ENCODE data around the gene HMCN1.

HMCN1 gene

DNA sequence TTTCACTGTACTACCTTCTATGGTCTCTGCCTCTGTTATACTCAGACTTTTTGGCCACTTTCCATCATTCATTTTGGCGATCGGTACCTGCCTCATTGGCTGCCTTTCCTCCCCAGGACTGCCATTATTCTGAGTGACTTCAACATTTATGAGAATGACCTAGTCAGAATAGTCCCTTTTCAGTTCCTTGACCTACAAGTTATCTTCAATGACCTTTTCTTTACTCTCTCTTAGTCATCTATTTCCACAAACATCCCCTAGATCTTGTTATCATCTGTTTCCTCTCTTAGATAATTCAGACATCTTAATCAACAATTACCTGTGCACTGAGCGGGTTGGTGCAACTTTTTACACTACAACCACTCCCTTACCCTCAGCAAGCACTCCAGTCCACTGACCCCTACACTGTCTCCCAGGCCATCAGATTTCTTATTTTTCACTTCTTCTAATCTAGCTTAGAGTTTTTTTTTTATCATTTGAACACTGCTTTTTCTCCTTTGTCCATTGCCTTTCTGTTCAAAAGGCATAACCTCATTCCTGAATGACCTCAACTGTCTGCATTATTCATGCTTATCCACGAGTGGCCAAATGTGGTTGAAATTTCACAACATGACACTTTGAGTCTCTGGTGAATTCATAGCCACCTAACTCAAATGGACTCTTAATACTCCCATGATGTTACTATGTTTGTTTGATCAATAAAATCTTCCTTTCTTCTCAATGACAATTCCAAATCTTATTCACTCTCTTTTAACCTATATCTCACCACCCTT, 112.7 kb downstream of the HMCN1 start:
- Mint-ChIP-seq H3K27me3 (no peaks in the 10 kb centered on the region), H3K4me3 (no peak overlapping the region), H3K4me1 (no peaks in the 10 kb centered on the region), H3K36me3 (ENCODE audit: insufficient read depth) (no peaks in the 10 kb centered on the region), H3K27ac (ENCODE audit: low read depth) (no peak overlapping the region), H3K9me3 (no peaks in the 10 kb centered on the region)
- ATAC-seq (replicated peaks; ENCODE audit: extremely low read depth, poor library complexity, severe bottlenecking) (no peak), DNase-seq (ENCODE audit: low spot score in 2 of 2) (no peak)

DNA sequence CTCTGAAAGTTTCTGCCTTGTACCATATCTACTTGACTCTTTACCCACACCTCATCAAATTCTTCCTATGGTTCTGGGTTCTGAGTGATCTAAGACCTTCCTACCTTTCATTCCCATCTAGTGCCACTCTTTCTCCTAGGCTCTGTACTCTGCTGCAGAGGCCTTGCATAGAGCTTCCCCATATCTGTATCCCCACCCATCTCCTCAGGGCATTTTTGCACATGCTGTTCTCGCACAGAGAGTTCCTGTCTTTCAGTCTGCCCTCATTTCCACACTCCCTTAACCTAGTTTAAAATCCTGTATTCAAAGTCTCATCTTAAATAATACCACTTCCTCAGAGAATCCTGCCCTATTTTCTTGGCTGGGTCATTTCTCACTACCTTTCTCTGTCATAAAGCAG, 114.8 kb downstream of the HMCN1 start:
- DNase-seq (ENCODE audit: low spot score in 2 of 2) (no peak), ATAC-seq (replicated peaks; ENCODE audit: extremely low read depth, poor library complexity, severe bottlenecking) (no peak)
- Mint-ChIP-seq H3K36me3 (ENCODE audit: insufficient read depth) (no peaks in the 10 kb centered on the region), H3K9me3 (no peaks in the 10 kb centered on the region), H3K4me3 (no peak overlapping the region), H3K4me1 (no peaks in the 10 kb centered on the region), H3K27me3 (no peaks in the 10 kb centered on the region), H3K27ac (ENCODE audit: low read depth) (no peak overlapping the region)

DNA sequence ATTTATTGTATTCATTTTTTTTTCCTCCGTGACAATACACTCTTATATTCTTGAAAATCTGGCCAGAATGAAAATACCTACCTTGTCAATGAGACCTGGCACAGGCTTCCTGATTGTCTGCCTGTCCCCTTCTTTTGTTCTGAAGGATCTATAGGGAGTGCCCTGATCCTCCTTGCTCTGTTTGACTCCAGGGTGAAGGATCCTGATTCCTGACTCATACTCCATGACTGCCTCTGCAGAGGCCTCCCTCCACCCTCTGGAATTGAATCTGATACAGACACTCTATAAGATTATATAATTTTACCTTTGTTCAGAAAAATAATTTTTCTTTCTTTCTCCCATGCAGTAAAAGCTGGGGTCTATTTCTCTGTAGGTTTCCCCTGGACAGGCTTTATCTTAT, 116.2 kb downstream of the HMCN1 start:
- no peak overlapping the region for H3K27ac Mint-ChIP-seq (ENCODE audit: low read depth)
- no peak for ATAC-seq (replicated peaks; ENCODE audit: extremely low read depth, poor library complexity, severe bottlenecking)
- no peaks in the 10 kb centered on the region for H3K36me3 Mint-ChIP-seq (ENCODE audit: insufficient read depth)
- no peaks in the 10 kb centered on the region for H3K9me3 Mint-ChIP-seq
- no peaks in the 10 kb centered on the region for H3K4me1 Mint-ChIP-seq
- H3K27me3 Mint-ChIP-seq: no peaks in the 10 kb centered on the region
- DNase-seq (ENCODE audit: low spot score in 2 of 2): no peak
- H3K4me3 Mint-ChIP-seq: no peak overlapping the region

DNA sequence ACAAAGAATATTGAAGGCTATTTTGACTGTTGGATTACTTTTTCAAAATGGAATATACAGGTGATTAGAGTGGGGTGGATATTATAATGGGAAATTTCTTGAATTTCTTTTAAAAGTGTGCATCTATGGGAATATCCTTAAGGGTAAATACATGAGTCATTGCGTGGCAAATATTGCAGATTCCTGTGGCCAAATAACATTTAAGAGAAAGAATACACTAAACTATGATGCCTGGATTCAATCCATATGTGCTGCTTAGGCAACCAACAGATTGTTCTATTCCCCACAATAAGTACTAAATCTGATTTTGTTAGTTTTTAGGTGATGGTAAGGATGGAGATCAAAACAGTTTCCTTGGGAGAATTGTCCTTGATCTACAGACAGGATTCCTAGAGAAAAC, 119.5 kb downstream of the HMCN1 start:
- ATAC-seq (replicated peaks; ENCODE audit: extremely low read depth, poor library complexity, severe bottlenecking) (no peak), DNase-seq (ENCODE audit: low spot score in 2 of 2) (no peak)
- Mint-ChIP-seq H3K27me3 (no peaks in the 10 kb centered on the region), H3K36me3 (ENCODE audit: insufficient read depth) (no peaks in the 10 kb centered on the region), H3K9me3 (no peaks in the 10 kb centered on the region), H3K4me3 (no peak overlapping the region), H3K27ac (ENCODE audit: low read depth) (no peak overlapping the region), H3K4me1 (no peaks in the 10 kb centered on the region)

DNA sequence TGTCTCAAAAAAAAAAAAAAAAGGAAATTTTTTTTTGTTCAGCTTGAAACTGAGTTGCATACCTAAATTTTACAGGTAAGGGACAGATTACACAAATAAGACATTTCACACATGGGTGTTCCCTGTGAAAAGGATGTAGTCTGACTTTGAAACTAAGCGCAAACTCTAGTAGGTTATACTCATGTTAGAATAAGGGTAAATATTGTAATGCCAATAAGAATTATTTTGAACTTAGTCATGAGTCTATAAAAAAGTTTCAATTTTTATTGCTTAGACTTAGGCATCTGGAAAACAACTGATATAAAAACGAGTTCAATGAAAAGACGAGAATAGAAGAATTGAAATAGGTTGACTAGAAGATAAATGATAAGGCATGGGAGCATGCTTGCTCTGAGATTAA, 122.3 kb downstream of the HMCN1 start:
- no peak for DNase-seq (ENCODE audit: low spot score in 2 of 2)
- Mint-ChIP-seq H3K4me1 (no peaks in the 10 kb centered on the region), H3K27ac (ENCODE audit: low read depth) (no peak overlapping the region), H3K36me3 (ENCODE audit: insufficient read depth) (no peaks in the 10 kb centered on the region), H3K9me3 (no peaks in the 10 kb centered on the region), H3K27me3 (peaks cover 4% of the 10 kb centered on the region), H3K4me3 (no peak overlapping the region)
- ATAC-seq (replicated peaks; ENCODE audit: extremely low read depth, poor library complexity, severe bottlenecking): no peak

DNA sequence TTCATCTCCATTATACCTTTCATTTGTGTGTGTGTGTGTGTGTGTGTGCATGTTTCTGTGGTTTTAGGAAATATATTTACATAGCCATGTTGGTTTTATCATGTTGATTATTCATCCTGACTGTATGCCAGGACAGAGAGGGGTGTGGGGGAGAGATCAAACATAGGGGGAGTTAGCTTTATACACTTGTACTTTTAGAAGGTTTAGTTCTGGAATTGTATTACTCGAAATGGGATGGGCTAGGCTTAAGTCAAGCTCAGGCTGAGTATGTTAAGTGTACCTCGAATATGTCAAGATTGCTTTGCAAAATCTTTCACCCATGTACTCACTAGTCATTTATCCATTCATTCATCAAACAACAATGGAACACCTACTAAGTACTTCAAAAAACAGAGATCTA, 123.3 kb downstream of the HMCN1 start:
- ATAC-seq (replicated peaks; ENCODE audit: extremely low read depth, poor library complexity, severe bottlenecking) (no peak), DNase-seq (ENCODE audit: low spot score in 2 of 2) (no peak)
- Mint-ChIP-seq H3K36me3 (ENCODE audit: insufficient read depth) (no peaks in the 10 kb centered on the region), H3K4me3 (no peak overlapping the region), H3K27ac (ENCODE audit: low read depth) (no peak overlapping the region), H3K4me1 (no peaks in the 10 kb centered on the region), H3K27me3 (peaks cover 11% of the 10 kb centered on the region), H3K9me3 (no peaks in the 10 kb centered on the region)

DNA sequence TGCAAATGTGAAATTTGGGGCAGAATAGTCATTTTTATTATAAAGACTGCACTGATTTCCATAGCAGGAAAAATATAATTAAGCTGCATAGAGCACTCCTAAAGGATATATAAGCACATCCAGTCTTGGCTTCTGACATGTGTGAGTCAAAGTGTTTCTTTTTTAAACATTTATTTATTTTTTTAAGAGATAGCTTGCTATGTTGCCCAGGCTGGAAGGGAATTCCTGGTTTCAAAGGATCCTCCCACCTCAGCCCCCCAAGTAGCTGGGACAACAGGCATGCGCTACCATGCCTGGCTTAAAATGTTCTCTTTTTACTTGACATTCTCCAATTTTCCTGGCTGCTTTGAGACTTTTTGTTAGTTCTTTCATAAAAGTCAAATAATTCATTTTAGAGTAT, 126.1 kb downstream of the HMCN1 start:
- H3K27ac Mint-ChIP-seq (ENCODE audit: low read depth): no peak overlapping the region
- DNase-seq (ENCODE audit: low spot score in 2 of 2) (no peak), ATAC-seq (replicated peaks; ENCODE audit: extremely low read depth, poor library complexity, severe bottlenecking) (no peak)
- no peak overlapping the region for H3K4me3 Mint-ChIP-seq
- H3K36me3 Mint-ChIP-seq (ENCODE audit: insufficient read depth): no peaks in the 10 kb centered on the region
- peaks cover 11% of the 10 kb centered on the region for H3K27me3 Mint-ChIP-seq
- H3K9me3 Mint-ChIP-seq: no peaks in the 10 kb centered on the region
- H3K4me1 Mint-ChIP-seq: no peaks in the 10 kb centered on the region

DNA sequence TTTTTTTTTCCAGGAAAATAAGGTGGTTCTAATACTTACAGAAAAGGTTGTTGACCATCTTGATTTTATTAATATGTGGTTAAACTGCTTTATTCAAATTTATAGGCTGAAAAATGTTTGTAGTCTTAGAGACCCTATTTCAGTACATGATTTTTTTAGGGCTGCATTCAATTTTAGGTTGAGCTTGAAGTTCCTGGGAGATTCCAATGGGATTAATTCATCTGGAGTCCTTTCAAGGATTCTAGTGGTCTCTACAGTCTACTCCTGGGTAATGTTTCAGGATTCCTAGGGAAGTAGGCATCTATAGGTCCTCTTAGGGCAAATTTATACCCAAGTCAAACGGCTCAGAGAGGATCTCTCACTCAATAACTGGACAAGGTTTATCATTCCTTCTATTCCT, 126.7 kb downstream of the HMCN1 start:
- H3K27me3 Mint-ChIP-seq: peaks cover 11% of the 10 kb centered on the region
- no peak for ATAC-seq (replicated peaks; ENCODE audit: extremely low read depth, poor library complexity, severe bottlenecking)
- no peaks in the 10 kb centered on the region for H3K9me3 Mint-ChIP-seq
- H3K4me3 Mint-ChIP-seq: no peak overlapping the region
- H3K27ac Mint-ChIP-seq (ENCODE audit: low read depth): no peak overlapping the region
- no peak for DNase-seq (ENCODE audit: low spot score in 2 of 2)
- no peaks in the 10 kb centered on the region for H3K36me3 Mint-ChIP-seq (ENCODE audit: insufficient read depth)
- no peaks in the 10 kb centered on the region for H3K4me1 Mint-ChIP-seq

DNA sequence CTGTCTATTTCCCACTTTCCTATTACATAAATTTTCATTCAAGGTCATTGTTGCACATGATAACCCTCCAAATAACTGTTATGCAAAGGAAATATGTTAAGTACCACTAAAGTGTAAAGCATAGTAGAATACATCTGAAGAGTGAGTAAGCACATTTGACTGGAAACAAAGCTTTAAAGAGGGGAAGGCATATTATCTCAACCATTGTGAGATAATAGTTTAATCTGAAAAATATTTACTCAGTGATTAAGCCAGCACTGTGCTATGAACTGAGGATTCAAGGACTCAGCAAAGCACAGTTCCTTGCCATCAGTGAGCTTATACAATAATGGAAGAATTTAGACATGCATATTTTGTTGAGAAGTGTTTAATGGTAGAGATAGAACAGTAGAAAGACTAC, 127.4 kb downstream of the HMCN1 start:
- H3K27me3 Mint-ChIP-seq: peaks cover 11% of the 10 kb centered on the region
- no peak overlapping the region for H3K4me3 Mint-ChIP-seq
- no peak for ATAC-seq (replicated peaks; ENCODE audit: extremely low read depth, poor library complexity, severe bottlenecking)
- no peaks in the 10 kb centered on the region for H3K36me3 Mint-ChIP-seq (ENCODE audit: insufficient read depth)
- no peaks in the 10 kb centered on the region for H3K4me1 Mint-ChIP-seq
- H3K9me3 Mint-ChIP-seq: no peaks in the 10 kb centered on the region
- DNase-seq (ENCODE audit: low spot score in 2 of 2): no peak
- no peak overlapping the region for H3K27ac Mint-ChIP-seq (ENCODE audit: low read depth)

DNA sequence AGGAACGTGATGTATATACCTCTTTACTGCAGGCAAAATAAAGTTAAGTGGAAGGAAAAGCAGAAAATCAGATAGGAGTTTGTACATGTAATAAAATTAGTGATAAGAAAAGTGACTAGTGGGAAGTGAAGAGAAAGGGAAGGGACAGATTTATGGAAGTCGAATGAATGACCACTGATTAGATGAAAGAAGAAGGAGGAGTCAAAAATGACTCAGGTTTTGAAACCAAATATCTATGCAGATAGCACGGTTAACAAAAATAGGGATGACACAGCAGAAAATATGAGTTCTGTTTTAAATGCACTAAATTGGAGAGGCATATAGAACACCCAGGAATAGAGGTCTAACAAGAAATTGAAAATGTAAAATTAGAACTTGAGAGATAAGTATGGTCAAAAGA, 128.0 kb downstream of the HMCN1 start:
- Mint-ChIP-seq H3K27me3 (peaks cover 14% of the 10 kb centered on the region), H3K27ac (ENCODE audit: low read depth) (no peak overlapping the region), H3K36me3 (ENCODE audit: insufficient read depth) (no peaks in the 10 kb centered on the region), H3K4me3 (no peak overlapping the region), H3K9me3 (no peaks in the 10 kb centered on the region), H3K4me1 (no peaks in the 10 kb centered on the region)
- DNase-seq (ENCODE audit: low spot score in 2 of 2) (no peak), ATAC-seq (replicated peaks; ENCODE audit: extremely low read depth, poor library complexity, severe bottlenecking) (no peak)

DNA sequence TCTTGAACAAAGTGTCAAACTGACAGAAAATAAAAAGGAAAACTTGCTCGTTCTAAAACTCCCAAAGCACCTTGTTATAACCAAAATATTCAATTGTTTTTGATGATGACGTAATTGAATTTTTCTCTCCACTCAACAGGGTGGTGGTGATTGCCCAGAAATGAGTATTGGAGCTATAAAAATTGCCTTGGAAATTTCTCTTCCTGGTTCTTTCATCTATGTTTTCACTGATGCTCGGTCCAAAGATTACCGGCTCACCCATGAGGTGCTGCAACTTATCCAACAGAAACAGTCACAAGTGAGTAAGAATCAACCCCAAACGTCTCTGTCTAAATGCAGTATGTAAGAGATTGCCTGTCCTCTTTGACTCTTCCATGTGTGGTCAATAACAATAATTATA, 130.1 kb downstream of the HMCN1 start:
- H3K9me3 Mint-ChIP-seq: no peaks in the 10 kb centered on the region
- H3K4me1 Mint-ChIP-seq: no peaks in the 10 kb centered on the region
- H3K36me3 Mint-ChIP-seq (ENCODE audit: insufficient read depth): no peaks in the 10 kb centered on the region
- ATAC-seq (replicated peaks; ENCODE audit: extremely low read depth, poor library complexity, severe bottlenecking) (no peak), DNase-seq (ENCODE audit: low spot score in 2 of 2) (no peak)
- no peak overlapping the region for H3K27ac Mint-ChIP-seq (ENCODE audit: low read depth)
- no peak overlapping the region for H3K4me3 Mint-ChIP-seq
- H3K27me3 Mint-ChIP-seq: peaks cover 31% of the 10 kb centered on the region

DNA sequence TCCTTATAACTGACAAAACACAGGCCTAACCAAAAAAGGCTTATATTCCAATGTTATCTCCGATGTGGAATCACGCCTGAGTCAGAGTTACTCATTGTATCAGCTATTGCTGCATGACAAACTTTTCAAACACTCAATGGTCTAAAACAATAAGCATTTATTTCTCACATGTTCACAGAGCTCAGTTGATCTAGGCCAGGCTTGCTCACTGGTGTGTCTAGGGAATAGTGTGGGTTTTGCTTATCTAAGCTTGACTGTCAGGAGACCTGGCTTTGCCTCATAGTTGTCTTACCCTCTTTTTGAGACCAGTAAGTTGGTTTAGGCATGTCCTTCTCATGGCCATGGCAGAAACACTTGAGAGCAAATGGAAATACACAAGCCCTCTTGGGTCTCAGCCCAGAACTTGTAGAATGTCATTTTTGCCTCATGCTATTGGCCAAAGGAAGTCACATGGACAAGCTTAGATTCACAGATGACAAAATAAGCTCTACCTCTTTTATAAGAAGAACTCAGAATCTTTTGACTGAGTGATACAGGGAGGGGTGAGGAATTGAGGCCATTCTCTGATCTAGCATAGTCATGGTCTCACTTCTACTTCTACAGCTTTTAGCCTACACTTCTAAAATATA, 130.8 kb downstream of the HMCN1 start:
- Mint-ChIP-seq H3K4me3 (no peak overlapping the region), H3K36me3 (ENCODE audit: insufficient read depth) (no peaks in the 10 kb centered on the region), H3K9me3 (no peaks in the 10 kb centered on the region), H3K27me3 (peaks cover 31% of the 10 kb centered on the region), H3K4me1 (no peaks in the 10 kb centered on the region), H3K27ac (ENCODE audit: low read depth) (no peak overlapping the region)
- no peak for DNase-seq (ENCODE audit: low spot score in 2 of 2)
- ATAC-seq (replicated peaks; ENCODE audit: extremely low read depth, poor library complexity, severe bottlenecking): no peak

DNA sequence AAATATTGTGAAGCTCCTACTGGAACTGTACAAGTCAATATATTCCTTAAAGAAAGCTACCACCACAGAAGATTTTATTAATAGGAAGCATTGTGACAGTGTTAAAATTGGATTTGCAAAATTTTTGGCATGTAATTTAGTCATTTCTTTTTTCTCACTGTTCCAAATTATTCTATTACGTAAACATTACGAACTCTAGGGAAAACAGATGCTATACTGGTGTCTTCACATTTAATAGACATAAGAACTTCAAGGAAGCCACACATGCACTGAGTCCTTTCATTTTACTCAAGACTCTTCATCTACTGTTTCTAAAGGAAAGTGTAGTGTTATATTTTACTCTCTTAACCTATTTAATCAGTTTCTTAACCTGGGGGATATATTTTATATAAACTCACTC, 135.4 kb downstream of the HMCN1 start:
- no peak overlapping the region for H3K27ac Mint-ChIP-seq (ENCODE audit: low read depth)
- peaks cover 19% of the 10 kb centered on the region for H3K27me3 Mint-ChIP-seq
- no peaks in the 10 kb centered on the region for H3K4me1 Mint-ChIP-seq
- no peaks in the 10 kb centered on the region for H3K9me3 Mint-ChIP-seq
- DNase-seq (ENCODE audit: low spot score in 2 of 2): no peak
- no peaks in the 10 kb centered on the region for H3K36me3 Mint-ChIP-seq (ENCODE audit: insufficient read depth)
- no peak overlapping the region for H3K4me3 Mint-ChIP-seq
- no peak for ATAC-seq (replicated peaks; ENCODE audit: extremely low read depth, poor library complexity, severe bottlenecking)

Data from central memory CD8-positive, alpha-beta T cell (primary cell).